Mesenchymal stem cell (in vitro differentiated cells and primary cell): ENCODE measurements around the gene R3HDM4.

ENCODE experiments used
- DNase-seq: peaks from one replicate; pipeline ENCODE4 v3.0.0-alpha.2; 2013
- H2AFZ ChIP-seq: one replicate; pipeline ENCODE4 v1.6.1; 2013; ENCODE audit warnings: low read depth, mild to moderate bottlenecking, control low read depth, inconsistent platforms, low read length, moderate library complexity
- H2AK5ac ChIP-seq: 2 replicates; pipeline ENCODE4 v1.6.1; 2013; ENCODE audit warnings: low read length, moderate library complexity, mild to moderate bottlenecking, inconsistent platforms; ENCODE audit not compliant: severe bottlenecking
- H2BK120ac ChIP-seq: one replicate; pipeline ENCODE4 v1.6.1; 2013; ENCODE audit warnings: low read depth, mild to moderate bottlenecking, inconsistent platforms, low read length, moderate library complexity
- H2BK12ac ChIP-seq, 2 experiments: one replicate each; pipeline ENCODE4 v1.6.1; 2013; ENCODE audit warnings: inconsistent platforms in 2 of 2, low read length in 2 of 2, mild to moderate bottlenecking in 2 of 2, moderate library complexity in 2 of 2, control low read depth in 1 of 2
- H2BK15ac ChIP-seq: one replicate; pipeline ENCODE4 v1.6.1; 2013; ENCODE audit warnings: mild to moderate bottlenecking, low read depth, inconsistent platforms; ENCODE audit not compliant: poor library complexity, severe bottlenecking
- H2BK5ac ChIP-seq: 2 replicates; pipeline ENCODE4 v1.6.1; 2013; ENCODE audit warnings: low read depth, mild to moderate bottlenecking, low read length, control low read depth, inconsistent platforms; ENCODE audit not compliant: poor library complexity, severe bottlenecking
- H3K14ac ChIP-seq, 2 experiments: one replicate each; pipeline ENCODE4 v1.6.1; 2013; ENCODE audit warnings: inconsistent platforms in 2 of 2, low read length in 2 of 2, control low read depth in 1 of 2, mild to moderate bottlenecking in 1 of 2, moderate library complexity in 1 of 2
- H3K18ac ChIP-seq, 2 experiments: one replicate each; pipeline ENCODE4 v1.6.1; 2013; ENCODE audit warnings: inconsistent platforms in 2 of 2, low read length in 2 of 2, control low read depth in 1 of 2, low read depth in 1 of 2, mild to moderate bottlenecking in 1 of 2
- H3K23ac ChIP-seq, 2 experiments: one replicate each; pipeline ENCODE4 v1.6.1; 2013; ENCODE audit warnings: inconsistent platforms in 2 of 2, low read length in 2 of 2, mild to moderate bottlenecking in 2 of 2, moderate library complexity in 2 of 2, control low read depth in 1 of 2
- H3K27ac ChIP-seq: 2 replicates; pipeline ENCODE4 v1.5.1; 2013; ENCODE audit warnings: mild to moderate bottlenecking, moderate library complexity, low read length, control low read depth, inconsistent platforms; ENCODE audit not compliant: poor library complexity, severe bottlenecking
- H3K27me3 ChIP-seq, 2 experiments: 2 replicates each; pipeline versions ENCODE4 v1.6.1 to v1.7.0; 2013; ENCODE audit warnings: low read length in 2 of 2, mild to moderate bottlenecking in 2 of 2, moderate library complexity in 2 of 2, control low read depth in 1 of 2, inconsistent platforms in 1 of 2; ENCODE audit not compliant: control insufficient read depth in 1 of 2, insufficient read depth in 1 of 2
- H3K36me3 ChIP-seq, 2 experiments: 2 replicates each; pipeline versions ENCODE4 v1.6.1 to v1.7.0; 2013; ENCODE audit warnings: low read length in 2 of 2, control low read depth in 1 of 2, inconsistent platforms in 1 of 2, low read depth in 1 of 2, mild to moderate bottlenecking in 1 of 2; ENCODE audit not compliant: insufficient read depth in 2 of 2, control insufficient read depth in 1 of 2
- H3K4ac ChIP-seq, 2 experiments: one replicate each; pipeline ENCODE4 v1.6.1; 2013; ENCODE audit warnings: inconsistent platforms in 2 of 2, low read length in 2 of 2, mild to moderate bottlenecking in 2 of 2, moderate library complexity in 2 of 2, control low read depth in 1 of 2, low read depth in 1 of 2
- H3K4me1 ChIP-seq: 2 replicates; pipeline ENCODE4 v1.6.1; 2013; ENCODE audit warnings: low read depth, low read length, control low read depth; ENCODE audit not compliant: control insufficient read depth, insufficient read depth
- H3K4me2 ChIP-seq: 2 replicates; pipeline ENCODE4 v1.6.1; 2013; ENCODE audit warnings: low read length, mild to moderate bottlenecking, inconsistent platforms; ENCODE audit not compliant: poor library complexity, severe bottlenecking
- H3K4me3 ChIP-seq, 2 experiments: 2 replicates each; pipeline versions ENCODE4 v1.5.1 to v1.7.0; 2013; ENCODE audit warnings: low read length in 2 of 2, mild to moderate bottlenecking in 2 of 2, control low read depth in 1 of 2, low read depth in 1 of 2; ENCODE audit not compliant: insufficient read depth in 1 of 2
- H3K79me1 ChIP-seq: replicated peaks from 2 replicates; pipeline ENCODE4 v1.6.1; 2013; ENCODE audit warnings: mild to moderate bottlenecking, control low read depth, low read length, inconsistent platforms; ENCODE audit not compliant: poor library complexity, severe bottlenecking
- H3K9ac ChIP-seq: 2 replicates; pipeline ENCODE4 v1.7.0; 2013; ENCODE audit warnings: mild to moderate bottlenecking, low read length, moderate library complexity
- H3K9me3 ChIP-seq: 2 replicates; pipeline ENCODE4 v1.7.0; 2013; ENCODE audit warnings: mild to moderate bottlenecking, low read length; ENCODE audit not compliant: control insufficient read depth
- H4K8ac ChIP-seq: one replicate; pipeline ENCODE4 v1.6.1; 2013; ENCODE audit warnings: inconsistent platforms, mild to moderate bottlenecking, low read length, moderate library complexity
- H4K91ac ChIP-seq: one replicate; pipeline ENCODE4 v1.6.1; 2013; ENCODE audit warnings: mild to moderate bottlenecking, low read length, inconsistent platforms
- WGBS: methylation state at CpG from one replicate; pipeline ENCODE4 v1.1.7; 2013; ENCODE audit warnings: mixed read lengths; 5-methylcytosine and 5-hydroxymethylcytosine counted together

R3HDM4 gene

GRCh38 chr19:939922-940321 lies 26.9 kb upstream of the R3HDM4 start:
- H3K4me1 ChIP-seq, result peaks cover 50% of the 10 kb centered on the region
- no peak overlapping the region for H3K4me3 ChIP-seq
- H3K14ac ChIP-seq, result no peak overlapping the region
- no peak overlapping the region for H3K9ac ChIP-seq
- no peak overlapping the region for H3K4ac ChIP-seq
- H3K9me3 ChIP-seq, result no peaks in the 10 kb centered on the region
- H2BK5ac ChIP-seq, result no peak overlapping the region
- H3K23ac ChIP-seq, result no peak overlapping the region
- H3K36me3 ChIP-seq, result peaks cover 42 to 96% of the 10 kb centered on the region in 2 experiments
- H2AK5ac ChIP-seq, result no peak overlapping the region
- no peak overlapping the region for H2AFZ ChIP-seq
- H3K79me1 ChIP-seq, result no peaks in the 10 kb centered on the region
- peak overlapping the region; percentile 26 to 38 for H3K18ac ChIP-seq
- H2BK15ac ChIP-seq, result no peak overlapping the region
- H2BK12ac ChIP-seq, result no peak overlapping the region
- no peak overlapping the region for H2BK120ac ChIP-seq
- H4K91ac ChIP-seq, result no peak overlapping the region
- no peak for DNase-seq
- no peaks in the 10 kb centered on the region for H3K27me3 ChIP-seq
- H4K8ac ChIP-seq, result no peak overlapping the region
- no peak overlapping the region for H3K4me2 ChIP-seq
- WGBS, result 92% methylated on average over 7 of the region's 7 CpGs
- H3K27ac ChIP-seq, result no peak overlapping the region

GRCh38 chr19:939439-939838 lies 26.4 kb upstream of the R3HDM4 start:
- no peak overlapping the region for H2BK12ac ChIP-seq
- H3K4ac ChIP-seq, result no peak overlapping the region
- H2AFZ ChIP-seq, result no peak overlapping the region
- no peak overlapping the region for H4K8ac ChIP-seq
- H3K4me1 ChIP-seq, result peaks cover 52% of the 10 kb centered on the region
- no peaks in the 10 kb centered on the region for H3K9me3 ChIP-seq
- H4K91ac ChIP-seq, result no peak overlapping the region
- H3K27me3 ChIP-seq, result no peaks in the 10 kb centered on the region
- no peak overlapping the region for H3K27ac ChIP-seq
- H2AK5ac ChIP-seq, result no peak overlapping the region
- H3K36me3 ChIP-seq, result peaks cover 39 to 94% of the 10 kb centered on the region in 2 experiments
- H3K18ac ChIP-seq, result peak overlapping the region in 1 of 2 experiments; percentile 26
- no peak overlapping the region for H2BK15ac ChIP-seq
- no peak overlapping the region for H2BK120ac ChIP-seq
- no peak overlapping the region for H3K14ac ChIP-seq
- H3K79me1 ChIP-seq, result no peaks in the 10 kb centered on the region
- no peak overlapping the region for H3K4me3 ChIP-seq
- H3K9ac ChIP-seq, result no peak overlapping the region
- 88% methylated on average over 22 of the region's 22 CpGs for WGBS
- no peak overlapping the region for H3K4me2 ChIP-seq
- no peak overlapping the region for H2BK5ac ChIP-seq
- no peak for DNase-seq
- no peak overlapping the region for H3K23ac ChIP-seq

GRCh38 chr19:938233-938923 lies 25.4 kb upstream of the R3HDM4 start:
- Histone ChIP-seq H2AK5ac (peak overlapping the region; percentile 35), H3K79me1 (no peaks in the 10 kb centered on the region), H2AFZ (no peak overlapping the region), H2BK120ac (no peak overlapping the region), H2BK15ac (no peak overlapping the region), H3K4me1 (peaks cover 56% of the 10 kb centered on the region), H2BK12ac (peak overlapping the region; percentile 18), H3K9ac (no peak overlapping the region), H3K36me3 (peaks cover 35 to 91% of the 10 kb centered on the region in 2 experiments), H4K91ac (peak overlapping the region; percentile 22), H3K4me2 (no peak overlapping the region), H3K4me3 (peak overlapping the region in 1 of 2 experiments; percentile 14), H3K14ac (no peak overlapping the region), H3K27ac (peak overlapping the region; percentile 42), H3K9me3 (no peaks in the 10 kb centered on the region), H3K18ac (no peak overlapping the region), H3K4ac (no peak overlapping the region), H2BK5ac (no peak overlapping the region), H3K27me3 (no peaks in the 10 kb centered on the region), H4K8ac (peak overlapping the region; percentile 13), H3K23ac (no peak overlapping the region)
- DNase-seq, result no peak
- WGBS, result 92% methylated on average over 21 of the region's 23 CpGs

GRCh38 chr19:937259-937694 lies 24.3 kb upstream of the R3HDM4 start:
- Histone ChIP-seq H3K27me3 (no peaks in the 10 kb centered on the region), H2BK5ac (no peak overlapping the region), H4K91ac (peak overlapping the region; percentile 23), H3K14ac (no peak overlapping the region), H3K4me2 (no peak overlapping the region), H3K23ac (no peak overlapping the region), H2BK15ac (no peak overlapping the region), H2BK12ac (no peak overlapping the region), H2AK5ac (no peak overlapping the region), H2BK120ac (no peak overlapping the region), H3K79me1 (no peaks in the 10 kb centered on the region), H3K4me1 (peaks cover 61% of the 10 kb centered on the region), H3K18ac (no peak overlapping the region), H3K4ac (no peak overlapping the region), H3K36me3 (peaks cover 28 to 89% of the 10 kb centered on the region in 2 experiments), H3K9me3 (no peaks in the 10 kb centered on the region), H3K27ac (no peak overlapping the region), H4K8ac (no peak overlapping the region), H2AFZ (no peak overlapping the region), H3K9ac (no peak overlapping the region), H3K4me3 (no peak overlapping the region)
- 87% methylated on average over 14 of the region's 16 CpGs for WGBS
- DNase-seq, result no peak
